Endothelial cell of umbilical vein (primary cell): ENCODE data around the gene RCOR1. TPM values are rescaled to one million over a fixed set of nuclear protein-coding genes. Genes with fewer than 3 reads are reported as not detected.

Experiments
- BruUV-seq: library from RNA; stranded (reverse); fragments of 400-500 nt; replicated peaks from 2 replicates; lab custom pipeline; 2021; lab: Mats Ljungman, UMichigan
- CTCF ChIA-PET: fragments of 300-600, 350-600 bp; sonication (Branson Sonifier 250); formaldehyde crosslinking; loops from one replicate; lab custom pipeline; 2021; ENCODE audit warnings: antibody characterized with exemption, inconsistent platforms; lab: Charles Lee
- POLR2A ChIA-PET: fragments of 300-600, 350-600 bp; sonication (Branson Sonifier 250); formaldehyde crosslinking; loops from one replicate; lab custom pipeline; 2021; ENCODE audit warnings: antibody characterized with exemption, inconsistent platforms; lab: Charles Lee
- DNase-seq: peaks from one replicate; pipeline ENCODE4 v3.0.0-alpha.2; 2011; ENCODE audit warnings: low read depth, low spot score
- FAIRE-seq: peaks from 2 replicates; lab custom pipeline; 2011; peaks lifted over from hg19 to GRCh38; lab: Jason Lieb, UNC
- H2AFZ ChIP-seq: 2 replicates; pipeline ENCODE4 v1.6.0; 2012; ENCODE audit warnings: low read depth, low read length, control low read depth, inconsistent platforms
- H3K27ac ChIP-seq: 2 replicates; pipeline ENCODE4 v1.5.1; 2011; ENCODE audit warnings: low read depth, mild to moderate bottlenecking, control low read depth, low read length, moderate library complexity; ENCODE audit not compliant: insufficient read depth
- H3K27me3 ChIP-seq, 2 experiments: 2 replicates each; pipeline versions ENCODE4 v1.6.0 to v1.6.1; 2011; ENCODE audit warnings: low read length in 2 of 2, mixed read lengths in 1 of 2; ENCODE audit not compliant: control insufficient read depth in 2 of 2, insufficient read depth in 2 of 2
- H3K36me3 ChIP-seq, 2 experiments: 2 replicates in 1 of 2; 3 replicates in 1 of 2; pipeline ENCODE4 v1.5.1; 2011; ENCODE audit warnings: low read length in 2 of 2, mild to moderate bottlenecking in 1 of 2, moderate library complexity in 1 of 2; ENCODE audit not compliant: control insufficient read depth in 2 of 2, insufficient read depth in 2 of 2; ENCODE audit errors: extremely low read depth in 1 of 2
- H3K4me1 ChIP-seq: 3 replicates; pipeline ENCODE4 v1.5.1; 2011; ENCODE audit warnings: mild to moderate bottlenecking, low read length; ENCODE audit not compliant: control insufficient read depth, insufficient read depth; ENCODE audit errors: extremely low read depth
- H3K4me2 ChIP-seq: 2 replicates; pipeline ENCODE4 v1.6.1; 2011; ENCODE audit warnings: low read length, control low read depth, mixed read lengths; ENCODE audit not compliant: insufficient read depth
- H3K4me3 ChIP-seq, 3 experiments: fragments of 200-600 bp in 1 of 3; sonication (generic), shearing (Covaris generic) in 1 of 3; replicated peaks in 1 of 3; 2 replicates each; pipeline ENCODE4 v1.5.1; 2011 to 2016; ENCODE audit warnings: control low read depth in 3 of 3, low read length in 3 of 3, mild to moderate bottlenecking in 2 of 3, inconsistent platforms in 1 of 3, low read depth in 1 of 3, moderate library complexity in 1 of 3; ENCODE audit not compliant: insufficient read depth in 1 of 3
- H3K79me2 ChIP-seq: 2 replicates; pipeline ENCODE4 v1.6.0; 2012; ENCODE audit warnings: low read length, inconsistent platforms; ENCODE audit not compliant: control insufficient read depth, insufficient read depth
- H3K9ac ChIP-seq: replicated peaks from 2 replicates; pipeline ENCODE3; 2011; ENCODE audit warnings: low read length, control low read depth; ENCODE audit not compliant: insufficient read depth; ENCODE audit errors: extremely low read depth
- H3K9me1 ChIP-seq: replicated peaks from 3 replicates; pipeline ENCODE4 v1.6.0; 2011; ENCODE audit warnings: mild to moderate bottlenecking, low read length; ENCODE audit not compliant: control insufficient read depth, insufficient read depth; ENCODE audit errors: extremely low read depth
- H3K9me3 ChIP-seq: replicated peaks from 2 replicates; pipeline ENCODE4 v1.5.1; 2012; ENCODE audit warnings: low read length, inconsistent platforms; ENCODE audit not compliant: control insufficient read depth, insufficient read depth
- H4K20me1 ChIP-seq: replicated peaks from 2 replicates; pipeline ENCODE3; 2011; ENCODE audit warnings: mild to moderate bottlenecking, low read length; ENCODE audit not compliant: control insufficient read depth, insufficient read depth; ENCODE audit errors: extremely low read depth
- EZH2 ChIP-seq: IDR thresholded peaks from 2 replicates; pipeline ENCODE4 v1.6.1; 2012; ENCODE audit warnings: borderline replicate concordance, low read depth, mild to moderate bottlenecking, moderate library complexity, low read length, inconsistent platforms; ENCODE audit not compliant: severe bottlenecking
- FOS ChIP-seq: IDR thresholded peaks from 2 replicates; pipeline ENCODE4 v1.6.1; 2011; ENCODE audit warnings: mild to moderate bottlenecking, low read length, moderate library complexity, borderline replicate concordance; ENCODE audit not compliant: insufficient read depth
- GATA2 ChIP-seq: IDR thresholded peaks from 2 replicates; pipeline ENCODE4 v1.7.0; 2011; ENCODE audit warnings: low read depth, mild to moderate bottlenecking, moderate library complexity, mixed read lengths, low read length; ENCODE audit not compliant: insufficient read length, insufficient read depth
- JUN ChIP-seq: IDR thresholded peaks from 2 replicates; pipeline ENCODE4 v1.6.1; 2011; ENCODE audit warnings: borderline replicate concordance, low read depth; ENCODE audit not compliant: insufficient read length, insufficient read depth
- MAX ChIP-seq: IDR thresholded peaks from 2 replicates; pipeline ENCODE4 v1.6.1; 2011; ENCODE audit not compliant: insufficient read depth, insufficient read length
- MYC ChIP-seq: IDR thresholded peaks from one replicate; pipeline ENCODE4 v1.6.1; 2011; ENCODE audit warnings: mild to moderate bottlenecking, low read depth, low read length
- POLR2A ChIP-seq: IDR thresholded peaks from 2 replicates; pipeline ENCODE4 v1.6.1; 2012; ENCODE audit warnings: low read depth, mild to moderate bottlenecking, control low read depth, low read length
- POLR2AphosphoS5 ChIP-seq: IDR thresholded peaks from 2 replicates; pipeline ENCODE4 v1.6.1; 2012; ENCODE audit warnings: low read depth, mild to moderate bottlenecking, control low read depth, low read length, moderate library complexity; ENCODE audit not compliant: insufficient read depth
- dilution Hi-C: fragments of 300-500 bp; cut with MboI; formaldehyde crosslinking; loops from one replicate; pipeline ENCODE4 v1.15.0; 2019; ENCODE audit warnings: low sequenced_read_pairs; ENCODE audit not compliant: extremely low pct_ligation_motif_present
- intact Hi-C: fragments of 100-400 bp; cut with micrococcal nuclease; formaldehyde crosslinking; loops from one replicate; pipeline ENCODE4 v1.10.0; 2022
- polyA plus RNA-seq, 4 experiments: library from polyadenylated mRNA; depleted of rRNA in 3 of 4; stranded (reverse) in 3 of 4; unstranded in 1 of 4; fragments of >200 nt; gene quantifications; 2 replicates each; pipeline versions ENCODE4 v1.2.1 to v1.2.3, GENCODE V29; 2011 to 2012; ENCODE audit warnings: missing spikeins in 1 of 4
- total RNA-seq: library from RNA; stranded (reverse); gene quantifications from 2 replicates; pipeline ENCODE4 v1.2.3, GENCODE V29; 2021
- TF ChIP-seq, protein P1 (sequence below), 2 donors: IDR thresholded peaks; 1 replicate in 1 of 2; 2 replicates in 1 of 2; pipeline ENCODE4 v1.5.1; 2011; ENCODE audit warnings: low read length in 2 of 2, mild to moderate bottlenecking in 2 of 2, moderate library complexity in 2 of 2, control low read depth in 1 of 2, inconsistent platforms in 1 of 2, low read depth in 1 of 2; ENCODE audit not compliant: insufficient read depth in 1 of 2; ENCODE audit errors: extremely low read depth in 1 of 2

The RCOR1 gene
- total and polyA plus RNA-seq, 2 donors (not counting 3 experiments of a cell fraction or from before 2014, with no cell fraction given) = 15.6 to 32.2 TPM

- dilution Hi-C loops = no loop called here
- Histone ChIP-seq H3K27me3 (no peaks in the 10 kb centered on the region), H3K27ac (no peak overlapping the region), H3K9ac (no peak overlapping the region), H3K79me2 (peaks cover 84% of the 10 kb centered on the region), H3K4me2 (no peak overlapping the region), H3K4me1 (no peaks in the 10 kb centered on the region), H3K9me1 (no peaks in the 10 kb centered on the region), H2AFZ (no peak overlapping the region), H3K9me3 (no peaks in the 10 kb centered on the region), H3K36me3 (no peaks in the 10 kb centered on the region), H4K20me1 (peaks cover 6% of the 10 kb centered on the region), H3K4me3 (no peak overlapping the region)
- no TSS peak for BruUV-seq
- DNase-seq (no peak), FAIRE-seq (no peak)
- intact Hi-C loops = no loop called here
- TF ChIP-seq MYC (no peak), POLR2A (no peak), POLR2AphosphoS5 (no peak), FOS (no peak)
- TF ChIP-seq, protein P1, sequence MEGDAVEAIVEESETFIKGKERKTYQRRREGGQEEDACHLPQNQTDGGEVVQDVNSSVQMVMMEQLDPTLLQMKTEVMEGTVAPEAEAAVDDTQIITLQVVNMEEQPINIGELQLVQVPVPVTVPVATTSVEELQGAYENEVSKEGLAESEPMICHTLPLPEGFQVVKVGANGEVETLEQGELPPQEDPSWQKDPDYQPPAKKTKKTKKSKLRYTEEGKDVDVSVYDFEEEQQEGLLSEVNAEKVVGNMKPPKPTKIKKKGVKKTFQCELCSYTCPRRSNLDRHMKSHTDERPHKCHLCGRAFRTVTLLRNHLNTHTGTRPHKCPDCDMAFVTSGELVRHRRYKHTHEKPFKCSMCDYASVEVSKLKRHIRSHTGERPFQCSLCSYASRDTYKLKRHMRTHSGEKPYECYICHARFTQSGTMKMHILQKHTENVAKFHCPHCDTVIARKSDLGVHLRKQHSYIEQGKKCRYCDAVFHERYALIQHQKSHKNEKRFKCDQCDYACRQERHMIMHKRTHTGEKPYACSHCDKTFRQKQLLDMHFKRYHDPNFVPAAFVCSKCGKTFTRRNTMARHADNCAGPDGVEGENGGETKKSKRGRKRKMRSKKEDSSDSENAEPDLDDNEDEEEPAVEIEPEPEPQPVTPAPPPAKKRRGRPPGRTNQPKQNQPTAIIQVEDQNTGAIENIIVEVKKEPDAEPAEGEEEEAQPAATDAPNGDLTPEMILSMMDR (IDR thresholded peaks at IDR 0.05; ENCODE audit: extremely low read depth in 1 of 2, insufficient read depth in 1 of 2, low read depth in 1 of 2, low read length in 2 of 2) = no peak
- CTCF ChIA-PET = interaction anchor here (0.7 to 3.0 kb wide), 3 partner anchors 10 to 117 kb away, joined by 3 to 11 read pairs (median 4); no protein-coding TSS in a partner anchor
- POLR2A ChIA-PET = no interaction called here
These were observed 11.7 kb downstream of the RCOR1 start for GRCh38 chr14:102604183-102604582.

GRCh38 chr14:102605029-102605428 lies 12.6 kb downstream of the RCOR1 start:
- peaks cover 6% of the 10 kb centered on the region for H4K20me1 ChIP-seq
- FAIRE-seq (no peak), DNase-seq (no peak)
- H3K9ac ChIP-seq = no peak overlapping the region
- no TSS peak for BruUV-seq
- H3K4me2 ChIP-seq = no peak overlapping the region
- POLR2A ChIA-PET = interaction anchor here (0.5 kb wide), 1 partner anchor 199 kb away, joined by 3 read pairs; no protein-coding TSS in a partner anchor
- no peak overlapping the region for H2AFZ ChIP-seq
- TF ChIP-seq MYC (no peak), JUN (no peak), MAX (no peak), POLR2A (no peak), FOS (no peak), POLR2AphosphoS5 (no peak), GATA2 (no peak), EZH2 (no peak)
- TF ChIP-seq, protein P1 (IDR thresholded peaks at IDR 0.05; ENCODE audit: extremely low read depth in 1 of 2, insufficient read depth in 1 of 2, low read depth in 1 of 2, low read length in 2 of 2) = no peak
- peaks cover 84% of the 10 kb centered on the region for H3K79me2 ChIP-seq
- no peak overlapping the region for H3K4me3 ChIP-seq
- no peaks in the 10 kb centered on the region for H3K4me1 ChIP-seq
- intact Hi-C loops (no loop called here), dilution Hi-C loops (no loop called here)
- no peak overlapping the region for H3K27ac ChIP-seq
- H3K9me1 ChIP-seq = no peaks in the 10 kb centered on the region
- H3K36me3 ChIP-seq = no peaks in the 10 kb centered on the region
- H3K9me3 ChIP-seq = no peaks in the 10 kb centered on the region
- CTCF ChIA-PET = interaction anchor here (0.7 to 3.0 kb wide), 2 partner anchors 10 to 116 kb away, joined by 4 to 11 read pairs; no protein-coding TSS in a partner anchor
- H3K27me3 ChIP-seq = no peaks in the 10 kb centered on the region
